Astrocyte (in vitro differentiated cells and primary cell): ENCODE results near the gene RPL7A. TPM values are rescaled to one million over a fixed set of nuclear protein-coding genes. Genes with fewer than 3 reads are reported as not detected.

Experiments
- DNase-seq: peaks from one replicate; pipeline ENCODE4 v3.0.0-alpha.2; 2010; ENCODE audit warnings: low read depth
- FAIRE-seq: peaks from 2 replicates; lab custom pipeline; 2011; peaks lifted over from hg19 to GRCh38; lab: Jason Lieb, UNC
- H2AFZ ChIP-seq: 2 replicates; pipeline ENCODE4 v1.6.0; 2012; ENCODE audit warnings: low read depth, low read length, inconsistent platforms
- H3K27ac ChIP-seq: 2 replicates; pipeline ENCODE4 v1.5.1; 2011; ENCODE audit warnings: low read depth, low read length, inconsistent platforms
- H3K27me3 ChIP-seq: 2 replicates; pipeline ENCODE4 v1.6.0; 2011; ENCODE audit warnings: low read length, inconsistent platforms; ENCODE audit not compliant: insufficient read depth
- H3K36me3 ChIP-seq: 2 replicates; pipeline ENCODE4 v1.5.1; 2011; ENCODE audit warnings: low read length, inconsistent platforms; ENCODE audit not compliant: insufficient read depth
- H3K4me1 ChIP-seq: 2 replicates; pipeline ENCODE4 v1.5.1; 2011; ENCODE audit warnings: low read length, inconsistent platforms; ENCODE audit not compliant: insufficient read depth
- H3K4me2 ChIP-seq: 2 replicates; pipeline ENCODE4 v1.6.0; 2012; ENCODE audit warnings: low read length, inconsistent platforms
- H3K4me3 ChIP-seq: 2 replicates; pipeline ENCODE4 v1.5.1; 2011; ENCODE audit warnings: low read depth, mild to moderate bottlenecking, low read length, inconsistent platforms; ENCODE audit not compliant: insufficient read depth
- H3K79me2 ChIP-seq: 2 replicates; pipeline ENCODE4 v1.6.0; 2012; ENCODE audit warnings: mild to moderate bottlenecking, low read length, inconsistent platforms; ENCODE audit not compliant: insufficient read depth
- H3K9ac ChIP-seq: 2 replicates; pipeline ENCODE4 v1.6.0; 2012; ENCODE audit warnings: mild to moderate bottlenecking, low read length, inconsistent platforms
- H3K9me3 ChIP-seq: 2 replicates; pipeline ENCODE4 v1.5.1; 2012; ENCODE audit warnings: low read depth, mild to moderate bottlenecking, low read length, inconsistent platforms; ENCODE audit not compliant: insufficient read depth
- H4K20me1 ChIP-seq: 2 replicates; pipeline ENCODE4 v1.6.0; 2012; ENCODE audit warnings: low read length, inconsistent platforms; ENCODE audit not compliant: insufficient read depth
- H3K27ac Mint-ChIP-seq: one replicate; pipeline ENCODE4 v1.8.0; 2021; ENCODE audit warnings: mild to moderate bottlenecking, mixed read lengths; ENCODE audit not compliant: unreplicated experiment
- H3K27me3 Mint-ChIP-seq: one replicate; pipeline ENCODE4 v1.8.0; 2021; ENCODE audit warnings: low read depth, mixed read lengths; ENCODE audit not compliant: unreplicated experiment
- H3K36me3 Mint-ChIP-seq: one replicate; pipeline ENCODE4 v1.8.0; 2021; ENCODE audit warnings: low read depth, mixed read lengths; ENCODE audit not compliant: unreplicated experiment
- H3K4me1 Mint-ChIP-seq: one replicate; pipeline ENCODE4 v1.8.0; 2021; ENCODE audit warnings: low read depth, mixed read lengths; ENCODE audit not compliant: unreplicated experiment
- H3K4me3 Mint-ChIP-seq: one replicate; pipeline ENCODE4 v1.8.0; 2021; ENCODE audit warnings: mild to moderate bottlenecking, moderate library complexity, mixed read lengths; ENCODE audit not compliant: unreplicated experiment
- H3K9me3 Mint-ChIP-seq: one replicate; pipeline ENCODE4 v1.8.0; 2021; ENCODE audit warnings: mild to moderate bottlenecking, mixed read lengths; ENCODE audit not compliant: unreplicated experiment
- EZH2 ChIP-seq: IDR thresholded peaks from 2 replicates; pipeline ENCODE4 v1.6.1; 2012; ENCODE audit warnings: mild to moderate bottlenecking, low read length, inconsistent platforms; ENCODE audit not compliant: insufficient read depth
- total RNA-seq: library from RNA; stranded (reverse); gene quantifications from 2 replicates; pipeline ENCODE4 v1.2.1, GENCODE V29; 2021
- TF ChIP-seq, protein P1 (sequence below): IDR thresholded peaks from 2 replicates; pipeline ENCODE4 v1.5.1; 2011; ENCODE audit warnings: low read depth, mild to moderate bottlenecking, inconsistent platforms, low read length, moderate library complexity; ENCODE audit not compliant: insufficient read depth

Gene RPL7A
- total RNA-seq, 1 donor from 2014 or later = 1,364 TPM

DNA sequence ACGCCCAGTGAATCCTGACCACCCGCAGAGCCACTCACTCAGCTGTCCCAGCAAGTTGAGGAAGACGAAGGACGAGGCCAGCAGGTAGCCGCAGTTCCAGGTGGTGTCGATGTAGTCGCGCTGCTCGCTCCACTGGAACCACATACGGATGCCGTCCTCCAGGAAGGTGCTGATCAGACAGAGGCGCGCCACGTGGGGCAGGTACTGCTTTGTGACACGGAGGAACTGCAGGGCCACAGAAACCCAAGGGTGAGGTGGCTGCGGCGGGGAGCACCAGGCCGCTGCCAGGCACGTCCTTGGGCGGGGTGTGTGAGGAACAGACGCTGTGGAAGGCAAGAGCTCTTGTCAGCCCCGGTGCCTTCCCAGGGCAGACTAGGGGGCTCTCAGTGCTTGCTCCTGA lies 19.2 kb downstream of the RPL7A start:
- FAIRE-seq = no peak
- H4K20me1 ChIP-seq = peaks cover 97% of the 10 kb centered on the region

DNA sequence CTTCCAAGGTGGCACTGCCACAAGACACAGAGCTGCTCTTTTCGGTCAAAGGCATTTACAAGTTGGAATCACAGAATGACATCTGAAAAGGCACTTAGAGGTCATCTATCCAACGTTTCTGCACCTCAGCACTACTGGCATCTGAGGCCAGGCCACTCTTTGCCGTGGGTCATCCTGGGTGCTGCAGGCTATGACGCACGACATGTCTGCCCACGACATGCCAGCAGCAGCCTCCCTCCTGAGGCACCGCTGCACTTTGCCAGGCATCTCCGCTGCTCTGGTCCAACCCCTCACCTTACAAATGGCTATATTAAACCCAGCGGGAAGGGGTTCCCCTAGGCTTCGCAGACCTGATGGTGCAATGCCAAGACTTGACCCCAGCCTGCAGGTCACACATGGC lies 19.8 kb downstream of the RPL7A start:
- no peak overlapping the region for H3K27ac Mint-ChIP-seq
- H3K27ac ChIP-seq = no peak overlapping the region

More for the DNA sequence above, 19.2 kb downstream of the RPL7A start:
- Histone ChIP-seq H3K4me1 (peaks cover 29% of the 10 kb centered on the region), H2AFZ (no peak overlapping the region), H3K9ac (no peak overlapping the region), H3K36me3 (peaks cover 58% of the 10 kb centered on the region), H3K79me2 (peaks cover 96% of the 10 kb centered on the region), H3K27me3 (no peaks in the 10 kb centered on the region), H3K27ac (no peak overlapping the region), H3K4me2 (no peak overlapping the region), H3K9me3 (no peaks in the 10 kb centered on the region), H3K4me3 (no peak overlapping the region)
- no peak for DNase-seq
- TF ChIP-seq, protein P1, sequence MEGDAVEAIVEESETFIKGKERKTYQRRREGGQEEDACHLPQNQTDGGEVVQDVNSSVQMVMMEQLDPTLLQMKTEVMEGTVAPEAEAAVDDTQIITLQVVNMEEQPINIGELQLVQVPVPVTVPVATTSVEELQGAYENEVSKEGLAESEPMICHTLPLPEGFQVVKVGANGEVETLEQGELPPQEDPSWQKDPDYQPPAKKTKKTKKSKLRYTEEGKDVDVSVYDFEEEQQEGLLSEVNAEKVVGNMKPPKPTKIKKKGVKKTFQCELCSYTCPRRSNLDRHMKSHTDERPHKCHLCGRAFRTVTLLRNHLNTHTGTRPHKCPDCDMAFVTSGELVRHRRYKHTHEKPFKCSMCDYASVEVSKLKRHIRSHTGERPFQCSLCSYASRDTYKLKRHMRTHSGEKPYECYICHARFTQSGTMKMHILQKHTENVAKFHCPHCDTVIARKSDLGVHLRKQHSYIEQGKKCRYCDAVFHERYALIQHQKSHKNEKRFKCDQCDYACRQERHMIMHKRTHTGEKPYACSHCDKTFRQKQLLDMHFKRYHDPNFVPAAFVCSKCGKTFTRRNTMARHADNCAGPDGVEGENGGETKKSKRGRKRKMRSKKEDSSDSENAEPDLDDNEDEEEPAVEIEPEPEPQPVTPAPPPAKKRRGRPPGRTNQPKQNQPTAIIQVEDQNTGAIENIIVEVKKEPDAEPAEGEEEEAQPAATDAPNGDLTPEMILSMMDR = no peak
- TF ChIP-seq EZH2 = no peak
- no peaks in the 10 kb centered on the region for H3K27me3 Mint-ChIP-seq
- H3K4me1 Mint-ChIP-seq = peaks cover 51% of the 10 kb centered on the region
- H3K9me3 Mint-ChIP-seq = no peaks in the 10 kb centered on the region
- no peak overlapping the region for H3K27ac Mint-ChIP-seq
- peaks cover 19% of the 10 kb centered on the region for H3K36me3 Mint-ChIP-seq
- H3K4me3 Mint-ChIP-seq = no peak overlapping the region

More for the DNA sequence above, 19.8 kb downstream of the RPL7A start:
- H3K79me2 ChIP-seq = peaks cover 96% of the 10 kb centered on the region
- H3K9ac ChIP-seq = no peak overlapping the region
- H3K36me3 ChIP-seq = peaks cover 58% of the 10 kb centered on the region
- Mint-ChIP-seq H3K9me3 (no peaks in the 10 kb centered on the region), H3K4me3 (no peak overlapping the region), H3K4me1 (peaks cover 56% of the 10 kb centered on the region), H3K27me3 (no peaks in the 10 kb centered on the region), H3K36me3 (peaks cover 20% of the 10 kb centered on the region)
- TF ChIP-seq EZH2 = no peak
- TF ChIP-seq, protein P1 = no peak
- no peak overlapping the region for H2AFZ ChIP-seq
- H3K9me3 ChIP-seq = no peaks in the 10 kb centered on the region
- H3K27me3 ChIP-seq = no peaks in the 10 kb centered on the region
- H4K20me1 ChIP-seq = peaks cover 97% of the 10 kb centered on the region
- peaks cover 35% of the 10 kb centered on the region for H3K4me1 ChIP-seq
- DNase-seq (no peak), FAIRE-seq (no peak)
- H3K4me2 ChIP-seq = no peak overlapping the region
- no peak overlapping the region for H3K4me3 ChIP-seq
